DMS 273 (cell line): ENCODE results near the gene MRPS34.
"Not testable (repeated sequence)": the region's sequence is repeated elsewhere in the genome, so short reads cannot be mapped to it uniquely, and the experiment has no call there.

Source experiments
- DNase-seq: peaks from one replicate; lab custom pipeline; 2025; ENCODE audit not compliant: unreplicated experiment; lab: John Stamatoyannopoulos, UW

The MRPS34 gene

GRCh38 chr16:1772908-1773702 lies at the start of gene MRPS34:
Gene MRPS34 (minus strand): TSS chr16:1773134. CDS start chr16:1773119, 15 bp downstream.
- DNase-seq, result peak; percentile 96

DNA sequence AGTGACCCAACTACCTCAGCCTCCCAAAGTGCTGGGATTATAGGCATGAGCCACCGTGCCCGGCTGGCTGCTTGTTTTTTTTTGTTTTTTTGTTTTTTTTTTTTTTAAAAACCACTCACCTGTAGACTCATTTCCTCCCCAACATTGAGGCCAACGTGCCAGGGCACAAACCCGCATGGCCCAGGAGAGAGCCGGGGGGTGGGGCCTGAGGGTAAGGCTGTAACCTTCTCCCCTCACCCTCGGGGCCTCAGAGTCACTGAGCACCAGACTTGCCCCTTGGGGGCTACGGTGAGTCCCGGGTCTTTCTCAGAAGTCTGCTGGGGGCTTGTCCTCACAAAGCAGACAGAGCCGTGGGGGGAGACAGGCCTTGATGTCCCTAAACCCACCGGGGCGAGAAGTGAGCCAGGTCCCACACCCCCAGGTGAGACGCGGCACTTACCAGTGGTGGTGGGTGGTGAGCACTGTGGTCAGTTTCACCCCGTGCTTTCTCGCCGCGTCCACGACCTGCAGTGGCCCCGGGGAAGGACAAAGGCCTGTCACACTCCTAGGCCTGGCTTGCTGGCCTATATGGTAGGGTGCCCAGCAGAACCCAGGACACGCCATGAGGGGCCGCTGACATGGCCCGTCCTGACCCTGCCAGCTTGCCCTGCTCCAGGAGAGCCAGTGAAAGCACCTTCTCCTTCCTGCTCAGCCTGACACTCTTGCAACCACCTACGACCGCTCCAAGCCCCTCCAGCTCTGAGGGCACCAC lies 49.1 kb upstream of the MRPS34 start:
- DNase-seq, result no peak

DNA sequence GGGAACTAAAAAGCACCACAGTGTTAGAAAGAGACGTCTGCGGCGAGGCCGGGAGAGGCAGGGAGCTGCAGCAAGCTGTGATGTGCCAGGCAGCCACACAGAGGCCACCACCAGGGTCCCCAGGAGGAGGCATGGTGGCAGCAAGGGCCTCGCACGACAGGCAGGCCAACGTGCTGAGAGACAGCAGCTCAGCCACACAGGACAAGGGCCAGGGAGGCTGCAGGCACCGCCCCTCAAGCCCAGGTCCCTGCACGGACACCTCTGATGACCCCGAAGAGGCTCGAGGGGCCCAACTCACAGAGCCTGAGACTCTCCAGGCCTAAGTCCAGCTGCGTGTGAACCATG lies 48.0 kb upstream of the MRPS34 start:
- DNase-seq, result no peak

DNA sequence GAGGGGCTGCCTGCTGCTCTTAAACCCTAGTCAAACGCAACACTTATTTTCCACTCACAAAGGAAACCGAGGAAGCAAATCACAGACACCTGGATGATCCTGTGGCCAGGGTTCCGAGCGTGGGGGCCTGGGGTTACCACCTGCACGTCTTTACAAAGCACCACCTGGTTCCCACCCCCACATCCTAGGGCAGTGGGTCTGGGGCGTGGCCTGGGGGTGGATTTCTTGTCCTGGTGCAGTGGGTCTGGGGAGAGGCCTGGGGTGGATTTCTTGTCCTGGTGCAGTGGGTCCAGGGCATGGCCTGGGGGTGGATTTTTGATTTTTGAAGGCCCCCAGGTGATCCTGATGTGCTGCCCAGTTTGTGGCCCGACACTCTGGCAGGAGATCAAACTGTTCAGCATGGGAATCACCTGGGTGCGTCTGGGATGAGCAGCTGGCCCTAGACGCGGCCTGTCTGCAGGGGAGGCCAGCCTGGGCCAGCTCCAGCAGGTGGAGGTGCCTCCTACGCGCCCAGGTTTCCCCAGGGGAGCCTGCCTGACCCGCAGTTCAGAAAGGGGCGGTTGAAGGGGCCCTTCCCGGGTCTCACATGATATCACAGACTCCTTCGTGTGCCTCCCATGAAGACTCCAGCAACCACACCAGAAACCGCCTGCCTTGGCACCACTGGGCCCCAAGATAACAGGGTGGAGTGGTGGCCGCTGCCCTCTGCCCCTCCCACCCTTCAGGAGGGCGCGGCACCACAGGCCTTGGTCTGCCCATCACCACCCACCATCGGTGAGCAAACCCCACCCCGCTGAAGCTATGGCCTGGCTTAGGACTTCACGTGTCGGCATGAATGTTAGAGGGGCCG lies 47.4 kb upstream of the MRPS34 start:
- no peak for DNase-seq

DNA sequence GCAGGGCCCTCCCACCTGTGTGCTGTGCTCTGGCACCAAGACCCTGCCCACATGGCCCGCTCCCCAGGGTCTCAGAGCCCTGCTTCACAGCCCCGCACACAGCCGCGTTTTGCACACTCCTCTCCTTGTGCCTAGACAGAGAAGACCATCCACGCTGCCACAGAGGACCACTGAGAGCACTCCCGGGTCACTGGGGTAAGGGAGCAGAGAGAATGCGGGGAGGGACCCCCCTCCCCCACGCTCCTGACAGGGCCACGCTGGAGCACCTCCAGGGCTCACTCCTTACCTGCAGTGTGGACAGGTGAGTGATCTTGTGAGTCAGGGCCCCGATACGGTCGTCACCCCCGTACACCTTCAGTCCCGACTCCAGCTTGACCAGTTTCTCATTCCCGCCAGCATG lies 46.7 kb upstream of the MRPS34 start:
- DNase-seq, result no peak

- DNase-seq, result no peak
Observed at GRCh38 chr16:1818873-1819525, 46.1 kb upstream of the MRPS34 start.

- DNase-seq, result no peak
Observed at GRCh38 chr16:1818204-1818872, 45.4 kb upstream of the MRPS34 start.

- no peak for DNase-seq
Observed at GRCh38 chr16:1817716-1818115, 44.8 kb upstream of the MRPS34 start.

DNA sequence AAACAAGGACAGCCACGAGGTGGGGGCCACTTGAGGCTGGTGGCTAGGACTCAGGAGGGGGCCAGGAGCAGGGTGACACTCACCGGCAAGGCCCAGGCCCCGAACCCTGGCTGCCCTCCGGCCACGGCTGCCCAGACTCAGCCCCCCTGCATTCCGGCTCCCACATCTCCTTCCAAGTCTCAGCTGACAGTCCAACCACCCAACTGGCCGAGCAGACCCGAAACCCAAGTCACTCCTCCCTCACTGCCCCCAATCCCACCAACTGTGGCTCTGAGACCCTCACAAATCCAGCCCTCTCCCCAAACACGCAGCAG lies 44.3 kb upstream of the MRPS34 start:
- no peak for DNase-seq

GRCh38 chr16:1816396-1817275 lies 43.7 kb upstream of the MRPS34 start:
- DNase-seq, result no peak

- DNase-seq, result no peak
Observed at GRCh38 chr16:1815461-1815860, 42.5 kb upstream of the MRPS34 start.

DNA sequence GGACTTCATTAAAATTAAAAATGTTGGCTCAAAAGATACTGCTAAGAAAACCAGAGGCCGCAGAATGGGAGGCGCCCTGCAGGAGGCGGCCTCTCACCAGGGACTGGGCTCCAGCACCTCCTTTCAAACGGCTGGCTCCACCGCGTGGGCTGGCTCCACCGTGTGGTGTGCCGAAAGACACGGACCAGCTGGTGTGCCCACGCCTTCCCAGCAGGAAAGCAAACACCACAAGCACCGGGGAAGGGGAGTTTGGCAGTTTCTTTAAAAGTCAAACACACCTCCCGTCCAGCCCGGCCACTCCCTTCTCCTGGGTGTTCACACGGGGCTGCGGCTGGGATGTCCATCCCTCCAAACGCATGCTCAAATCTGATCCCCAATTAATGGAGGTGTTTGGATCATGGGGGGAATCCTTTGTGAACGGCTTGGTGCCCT lies 39.8 kb upstream of the MRPS34 start:
- peak; percentile 96 for DNase-seq

GRCh38 chr16:1810536-1810935 lies 37.6 kb upstream of the MRPS34 start:
- DNase-seq, result no peak

- DNase-seq, result no peak
Observed at GRCh38 chr16:1810106-1810505, 37.2 kb upstream of the MRPS34 start.

DNA sequence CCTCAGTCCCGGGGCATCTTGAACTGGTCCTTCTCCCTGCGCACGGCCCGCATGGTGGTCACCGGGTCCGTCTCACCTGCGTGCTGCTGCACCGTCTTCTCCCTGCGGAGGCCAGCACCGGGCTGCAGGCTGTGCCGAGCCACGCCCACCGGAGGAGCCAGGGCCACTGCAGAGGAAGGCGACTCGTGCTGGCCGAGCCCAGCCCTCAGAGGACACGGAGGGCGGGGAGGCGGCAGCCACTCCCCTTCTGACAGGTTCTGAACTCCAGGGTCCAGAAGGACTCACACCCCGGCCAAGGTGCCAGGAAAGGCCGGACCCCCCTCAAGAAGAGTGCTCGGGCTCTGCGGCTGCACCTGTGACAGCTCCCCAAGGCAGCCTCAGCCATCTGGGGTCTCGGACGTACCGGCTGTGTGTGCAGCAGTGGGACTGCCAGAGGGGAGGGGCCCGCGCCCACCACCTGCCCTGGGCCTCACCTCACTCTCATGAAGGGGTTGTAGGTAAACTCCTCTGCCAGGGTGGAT lies 36.4 kb upstream of the MRPS34 start:
- DNase-seq, result no peak

GRCh38 chr16:1808691-1809090 lies 35.8 kb upstream of the MRPS34 start:
- no peak for DNase-seq

DNA sequence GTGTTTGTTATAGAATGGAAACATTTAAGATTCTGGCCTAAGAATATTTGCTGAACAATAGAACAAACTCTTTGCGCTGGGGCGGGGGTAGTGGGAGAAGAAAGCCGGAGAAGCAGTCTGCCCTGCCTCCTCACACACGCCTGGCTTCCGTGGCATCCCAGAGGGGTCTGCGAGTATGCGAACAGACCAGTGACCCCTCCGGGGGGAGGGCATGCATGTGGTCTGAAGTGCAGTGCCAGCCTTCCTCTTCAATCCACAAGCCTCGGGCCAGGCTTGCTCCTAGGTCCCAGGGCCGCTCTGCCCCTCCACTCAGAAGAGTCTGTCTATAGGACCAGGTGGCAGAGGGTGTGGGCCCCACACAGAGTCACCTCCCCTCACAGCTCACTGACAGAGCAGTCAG lies 34.7 kb upstream of the MRPS34 start:
- DNase-seq, result no peak

GRCh38 chr16:1800701-1801100 lies 27.8 kb upstream of the MRPS34 start:
- no peak for DNase-seq

DNA sequence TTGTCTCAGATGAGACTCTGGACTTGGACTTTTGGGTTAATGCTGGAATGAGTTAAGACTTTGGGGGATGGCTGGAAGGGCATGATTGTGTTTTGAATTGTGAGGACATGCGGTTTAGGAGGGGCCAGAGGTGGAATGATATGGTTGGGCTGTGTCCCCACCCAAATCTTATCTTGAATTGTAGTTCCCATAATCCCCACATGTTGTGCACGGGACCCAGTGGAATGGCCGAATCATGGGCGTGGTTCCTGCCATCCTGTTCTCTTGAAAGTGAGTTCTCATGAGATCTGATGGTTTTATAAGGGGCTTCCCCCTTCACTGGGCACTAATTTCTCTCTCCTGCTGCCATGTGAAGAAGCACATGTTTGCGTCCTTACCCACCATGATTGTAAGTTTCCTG lies 26.3 kb upstream of the MRPS34 start:
- DNase-seq, result not testable (repeated sequence)
